ENCODE data around the gene ULBP2. TPM values are rescaled to one million over a fixed set of nuclear protein-coding genes. Genes with fewer than 3 reads are reported as not detected.

The ULBP2 gene
- total RNA-seq, 2 donors from 2014 or later = 0.26 TPM; not detected in 1

- TF ChIP-seq POLR2A (IDR thresholded peaks at IDR 0.05) = no peak
- TF ChIP-seq CTCF (IDR thresholded peaks at IDR 0.05) = no peak
- Histone ChIP-seq H3K27me3 (peaks cover 0 to 42% of the 10 kb centered on the region in 2 donors), H3K4me1 (peaks cover 23% of the 10 kb centered on the region), H3K36me3 (replicated peaks in 1 of 2; ENCODE audit: insufficient read depth in 1 of 2, low read depth in 2 of 2) (no peaks in the 10 kb centered on the region), H3K4me3 (no peak overlapping the region), H3K27ac (no peak overlapping the region), H3K9me3 (no peaks in the 10 kb centered on the region)
- ATAC-seq (no peak), DNase-seq (no peak)
- 1% methylated on average over 21 to 58 of the region's 58 CpGs for WGBS, 2 donors
- intact Hi-C loops (cut with DNase I) = no loop called here
Measured at GRCh38 chr6:149938571-149939355, 3.1 kb upstream of the ULBP2 start.

- H3K9me3 ChIP-seq = no peaks in the 10 kb centered on the region
- peaks cover 0 to 41% of the 10 kb centered on the region in 2 donors for H3K27me3 ChIP-seq
- WGBS, 2 donors = 19 to 34% methylated on average over 5 of the region's 5 CpGs
- H3K4me1 ChIP-seq = peaks cover 23% of the 10 kb centered on the region
- H3K36me3 ChIP-seq (replicated peaks in 1 of 2; ENCODE audit: insufficient read depth in 1 of 2, low read depth in 2 of 2) = no peaks in the 10 kb centered on the region
- TF ChIP-seq CTCF (IDR thresholded peaks at IDR 0.05) = no peak
- no peak for TF ChIP-seq POLR2A (IDR thresholded peaks at IDR 0.05)
- DNase-seq (no peak), ATAC-seq (no peak)
- H3K27ac ChIP-seq = no peak overlapping the region
- intact Hi-C loops (cut with DNase I) = no loop called here
- no peak overlapping the region for H3K4me3 ChIP-seq
Measured at GRCh38 chr6:149939356-149939648, 2.5 kb upstream of the ULBP2 start.

- Histone ChIP-seq H3K4me3 (no peak overlapping the region), H3K36me3 (replicated peaks in 1 of 2; ENCODE audit: insufficient read depth in 1 of 2, low read depth in 2 of 2) (no peaks in the 10 kb centered on the region), H3K27me3 (peaks cover 0 to 33% of the 10 kb centered on the region in 2 donors), H3K27ac (no peak overlapping the region), H3K9me3 (no peaks in the 10 kb centered on the region), H3K4me1 (peaks cover 23% of the 10 kb centered on the region)
- ATAC-seq (no peak), DNase-seq (no peak)
- TF ChIP-seq POLR2A (IDR thresholded peaks at IDR 0.05) = no peak
- TF ChIP-seq CTCF (IDR thresholded peaks at IDR 0.05) = no peak
- intact Hi-C loops (cut with DNase I) = no loop called here
- 16 to 40% methylated on average over 4 to 6 of the region's 6 CpGs for WGBS, 2 donors
Measured at GRCh38 chr6:149939909-149940671, 1.7 kb upstream of the ULBP2 start.

GRCh38 chr6:149940672-149940982 lies 1.2 kb upstream of the ULBP2 start:
- peaks cover 23% of the 10 kb centered on the region for H3K4me1 ChIP-seq
- 36 to 37% methylated on average over 2 to 6 of the region's 6 CpGs for WGBS, 2 donors
- no peak overlapping the region for H3K4me3 ChIP-seq
- no peaks in the 10 kb centered on the region for H3K9me3 ChIP-seq
- intact Hi-C loops (cut with DNase I) = no loop called here
- H3K36me3 ChIP-seq (replicated peaks in 1 of 2; ENCODE audit: insufficient read depth in 1 of 2, low read depth in 2 of 2) = no peaks in the 10 kb centered on the region
- ATAC-seq (no peak), DNase-seq (no peak)
- H3K27me3 ChIP-seq = peaks cover 0 to 31% of the 10 kb centered on the region in 2 donors
- no peak for TF ChIP-seq POLR2A (IDR thresholded peaks at IDR 0.05)
- no peak for TF ChIP-seq CTCF (IDR thresholded peaks at IDR 0.05)
- H3K27ac ChIP-seq = no peak overlapping the region
